SU-DHL-6 (cell line): ENCODE measurements around the gene GPR84.

ENCODE experiments used
- EZH2phosphoT487 ChIP-seq: fragments of 200-600 bp; sonication (generic), shearing (Covaris generic); conservative IDR thresholded peaks from 2 replicates; pipeline ENCODE4 v1.6.1; 2018; ENCODE audit warnings: mild to moderate bottlenecking, antibody characterized with exemption, low read length, moderate library complexity, mixed read lengths
- TF ChIP-seq, protein P1 (sequence below): fragments of 200-600 bp; sonication (generic); IDR thresholded peaks from one replicate; pipeline ENCODE4 v1.5.1; 2017; ENCODE audit warnings: antibody characterized with exemption, mild to moderate bottlenecking, low read length, moderate library complexity; ENCODE audit not compliant: insufficient read depth, poor library complexity, severe bottlenecking

DNA sequence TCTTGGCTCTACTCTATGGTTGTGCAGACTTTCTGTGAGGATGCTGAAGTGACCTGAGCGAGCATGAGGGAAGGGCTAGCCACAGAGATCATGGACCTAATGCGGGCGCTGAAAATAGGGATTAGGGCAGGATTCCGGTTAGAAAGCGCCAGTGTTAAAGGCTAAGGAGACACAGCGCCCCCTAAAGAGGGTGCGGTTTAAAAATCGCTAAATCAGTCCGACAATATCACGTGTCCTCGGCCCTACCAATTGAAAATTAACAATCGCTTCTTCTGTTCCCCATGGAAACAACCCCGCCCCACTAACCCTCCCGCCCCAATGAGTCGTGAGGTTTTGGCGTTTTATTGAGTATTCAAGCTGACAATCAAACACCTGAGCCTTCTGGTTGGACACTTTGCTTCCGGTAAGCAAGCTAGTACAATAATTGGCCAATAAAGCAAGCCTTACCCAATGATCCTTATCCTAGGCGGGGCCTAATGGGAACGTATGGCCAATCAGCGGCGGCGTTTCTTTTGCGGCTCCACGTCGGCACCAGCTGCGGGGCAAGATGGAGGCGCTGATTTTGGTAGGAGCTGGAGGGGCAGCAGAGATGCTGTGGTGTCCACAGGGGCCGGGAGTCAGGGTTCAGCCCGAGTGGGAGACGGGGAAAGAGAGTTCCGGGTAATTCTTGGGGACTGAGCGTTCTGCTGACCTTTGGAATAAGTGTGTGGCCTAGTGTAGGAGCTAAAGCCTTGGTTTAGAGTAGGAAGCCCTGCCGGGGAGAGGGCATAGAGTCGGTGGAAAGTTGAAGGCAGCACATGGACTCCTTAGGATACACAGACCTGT lies 39.5 kb downstream of the GPR84 start, which contains the start of gene COPZ1:
- TF ChIP-seq, protein P1, sequence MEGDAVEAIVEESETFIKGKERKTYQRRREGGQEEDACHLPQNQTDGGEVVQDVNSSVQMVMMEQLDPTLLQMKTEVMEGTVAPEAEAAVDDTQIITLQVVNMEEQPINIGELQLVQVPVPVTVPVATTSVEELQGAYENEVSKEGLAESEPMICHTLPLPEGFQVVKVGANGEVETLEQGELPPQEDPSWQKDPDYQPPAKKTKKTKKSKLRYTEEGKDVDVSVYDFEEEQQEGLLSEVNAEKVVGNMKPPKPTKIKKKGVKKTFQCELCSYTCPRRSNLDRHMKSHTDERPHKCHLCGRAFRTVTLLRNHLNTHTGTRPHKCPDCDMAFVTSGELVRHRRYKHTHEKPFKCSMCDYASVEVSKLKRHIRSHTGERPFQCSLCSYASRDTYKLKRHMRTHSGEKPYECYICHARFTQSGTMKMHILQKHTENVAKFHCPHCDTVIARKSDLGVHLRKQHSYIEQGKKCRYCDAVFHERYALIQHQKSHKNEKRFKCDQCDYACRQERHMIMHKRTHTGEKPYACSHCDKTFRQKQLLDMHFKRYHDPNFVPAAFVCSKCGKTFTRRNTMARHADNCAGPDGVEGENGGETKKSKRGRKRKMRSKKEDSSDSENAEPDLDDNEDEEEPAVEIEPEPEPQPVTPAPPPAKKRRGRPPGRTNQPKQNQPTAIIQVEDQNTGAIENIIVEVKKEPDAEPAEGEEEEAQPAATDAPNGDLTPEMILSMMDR: peak; percentile 78
- TF ChIP-seq EZH2phosphoT487: no peak
